AG10803 (cell line): ENCODE measurements around the gene DHX58.
A peak's percentile ranks its signal among the peaks of the same experiment; 100 is the strongest.

Experiments
- DNase-seq: peaks from one replicate; pipeline ENCODE4 v3.0.0; 2010; ENCODE audit warnings: low read depth
- H3K4me3 ChIP-seq: 2 replicates; pipeline ENCODE4 v1.5.1; 2011; ENCODE audit warnings: mild to moderate bottlenecking, low read length, control low read depth
- CTCF ChIP-seq: conservative IDR thresholded peaks from 2 replicates; pipeline ENCODE4 v1.5.1; 2011; ENCODE audit warnings: mild to moderate bottlenecking, low read length, control low read depth, inconsistent platforms

DHX58 gene

GRCh38 chr17:42067371-42068091, 45.0 kb downstream of the DHX58 start:
- peak; percentile 24 for DNase-seq
- peak; percentile 84 for TF ChIP-seq CTCF
- H3K4me3 ChIP-seq: no peak overlapping the region

- TF ChIP-seq CTCF: no peak
Observed at GRCh38 chr17:42065201-42065600, 47.3 kb downstream of the DHX58 start.

GRCh38 chr17:42062681-42063080, 49.8 kb downstream of the DHX58 start:
- TF ChIP-seq CTCF: no peak
- no peak overlapping the region for H3K4me3 ChIP-seq
- no peak for DNase-seq

More at GRCh38 chr17:42065201-42065600, 47.3 kb downstream of the DHX58 start:
- DNase-seq: no peak
- no peak overlapping the region for H3K4me3 ChIP-seq

- no peak for TF ChIP-seq CTCF
- H3K4me3 ChIP-seq: no peak overlapping the region
- DNase-seq: no peak
Observed at GRCh38 chr17:42061646-42062487, 50.6 kb downstream of the DHX58 start.

- no peak for DNase-seq
- H3K4me3 ChIP-seq: no peak overlapping the region
- TF ChIP-seq CTCF: no peak
Observed at GRCh38 chr17:42060231-42060630, 52.3 kb downstream of the DHX58 start.

- no peak for TF ChIP-seq CTCF
- DNase-seq: no peak
- no peak overlapping the region for H3K4me3 ChIP-seq
Observed at GRCh38 chr17:42059815-42060214, 52.7 kb downstream of the DHX58 start.

GRCh38 chr17:42058063-42058462, 54.5 kb downstream of the DHX58 start:
- no peak for DNase-seq
- TF ChIP-seq CTCF: no peak
- no peak overlapping the region for H3K4me3 ChIP-seq
